Smooth muscle cell of the umbilical artery (primary cell): Measurements from ENCODE around the gene CST8. TPM values are rescaled to one million over a fixed set of nuclear protein-coding genes. Genes with fewer than 3 reads are reported as not detected.

ENCODE experiments used
- total RNA-seq: library from RNA; depleted of rRNA; stranded (reverse); fragments of >200 nt; gene quantifications from 2 replicates; pipeline ENCODE4 v1.2.3, GENCODE V29; 2014

Gene CST8, protein sequence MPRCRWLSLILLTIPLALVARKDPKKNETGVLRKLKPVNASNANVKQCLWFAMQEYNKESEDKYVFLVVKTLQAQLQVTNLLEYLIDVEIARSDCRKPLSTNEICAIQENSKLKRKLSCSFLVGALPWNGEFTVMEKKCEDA
- total RNA-seq: not detected in 2 replicates

GRCh38 chr20:23490817-23491216 lies at the start of gene CST8:
Gene CST8, plus strand, starts transcription at chr20:23491117. Its CDS starts 551 bp downstream, at chr20:23491668.

DNA sequence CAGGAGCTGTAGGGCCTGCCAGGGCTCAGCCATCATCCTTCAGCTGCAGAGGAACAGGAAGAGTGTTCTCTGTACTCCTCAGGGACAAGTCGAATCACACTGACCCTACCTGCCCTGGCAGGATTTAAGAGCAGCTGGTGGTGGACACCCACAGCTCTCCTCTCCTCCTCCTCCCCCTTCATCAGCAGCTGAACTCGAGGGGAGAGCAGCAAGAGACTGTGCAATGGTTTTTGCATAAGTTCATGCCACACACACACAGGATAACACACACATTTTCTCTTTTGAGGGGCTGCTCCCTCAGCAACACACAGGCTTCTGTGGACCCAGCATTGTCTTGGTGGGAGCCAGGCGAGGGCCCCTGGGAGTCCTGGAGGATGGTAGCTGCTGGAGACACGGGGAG lies 38.1 kb upstream of the CST8 start, which contains the start of gene CST11:
TSS of gene CST11 (minus strand) at position 101 of the 400 bp plus-strand sequence. CDS start at position 36, 65 bp downstream.

Other genes with a start within 250 kb of the CST8 start
- gene NXT1, start 140.3 kb upstream of the CST8 start, total RNA-seq: 20.1 and 20.2 TPM in 2 replicates
- 22.6 and 25.5 TPM in 2 replicates for gene GZF1, start 128.9 kb upstream of the CST8 start, total RNA-seq
- gene NAPB, start 69.6 kb upstream of the CST8 start, total RNA-seq: 14.0 and 14.5 TPM in 2 replicates
- not detected in 2 replicates for gene CSTL1, start 51.4 kb upstream of the CST8 start, total RNA-seq
- not detected in 2 replicates for gene CST11, start 38.2 kb upstream of the CST8 start, total RNA-seq
- not detected in 2 replicates for gene CST9L, start 77.4 kb downstream of the CST8 start, total RNA-seq
- not detected in 2 replicates for gene CST9, start 114.8 kb downstream of the CST8 start, total RNA-seq
- gene CST3, start 146.8 kb downstream of the CST8 start, total RNA-seq: 306 and 317 TPM in 2 replicates
- not detected in 2 replicates for gene CST4, start 197.9 kb downstream of the CST8 start, total RNA-seq